K562 (cell line): ENCODE measurements around the gene PYCR2. TPM values are rescaled to one million over a fixed set of nuclear protein-coding genes. Genes with fewer than 3 reads are reported as not detected.
A peak's percentile ranks its signal among the peaks of the same experiment; 100 is the strongest.

ENCODE experiments used
- ATAC-seq: fragments of 200-7000 bp; cut with Tn5 transposase; 3 replicates; pipeline ENCODE4 v1.9.1; 2020; ENCODE audit warnings: moderate library complexity
- BruUV-seq: library from RNA; stranded (reverse); fragments of 400-500 nt; replicated peaks from 2 replicates; lab custom pipeline; 2021; lab: Mats Ljungman, UMichigan
- CTCF ChIA-PET: fragments of 300-600 bp; formaldehyde crosslinking; extraction: SDS; loops from one replicate; lab custom pipeline; 2021; ENCODE audit warnings: low intra/inter-chr PET ratio; lab: Yijun Ruan, JAX
- POLR2A ChIA-PET: fragments of 300-600, 350-650 bp; sonication (Branson Sonifier 250); formaldehyde crosslinking; extraction: SDS; loops from one replicate; lab custom pipeline; 2021; ENCODE audit warnings: antibody characterized with exemption, inconsistent platforms; lab: Yijun Ruan, JAX
- DNase-seq, 4 experiments: peaks; one replicate each; pipeline versions ENCODE4 v3.0.0 to v3.0.0-alpha.2; 2011 to 2018; ENCODE audit warnings: low spot score in 3 of 4, mixed read lengths in 3 of 4; ENCODE audit errors: extremely low read depth in 1 of 4
- FAIRE-seq: peaks from 2 replicates; lab custom pipeline; 2011; peaks lifted over from hg19 to GRCh38; lab: Jason Lieb, UNC
- H2AFZ ChIP-seq: 2 replicates; pipeline ENCODE4 v1.6.0; 2011; ENCODE audit warnings: low read depth, low read length, control low read depth, inconsistent platforms
- H3K27ac ChIP-seq: fragments of 200-600 bp; 3 replicates; pipeline ENCODE4 v1.8.0; 2011; ENCODE audit warnings: low read depth, mild to moderate bottlenecking, control low read depth, inconsistent platforms, low read length, moderate library complexity, mixed read lengths; ENCODE audit errors: extremely low read depth
- H3K27me3 ChIP-seq, 2 experiments: fragments of 300-600 bp in 1 of 2; 2 replicates in 1 of 2; 3 replicates in 1 of 2; pipeline versions ENCODE4 v1.6.0 to v1.8.0; 2011; ENCODE audit warnings: inconsistent platforms in 2 of 2, low read length in 2 of 2, mild to moderate bottlenecking in 1 of 2, mixed read lengths in 1 of 2, moderate library complexity in 1 of 2; ENCODE audit not compliant: control insufficient read depth in 2 of 2, insufficient read depth in 2 of 2
- H3K36me3 ChIP-seq: fragments of 300-600 bp; 3 replicates; pipeline ENCODE4 v1.8.0; 2011; ENCODE audit warnings: mild to moderate bottlenecking, low read length, inconsistent platforms; ENCODE audit not compliant: control insufficient read depth, insufficient read depth
- H3K4me1 ChIP-seq, 2 experiments: fragments of 200-600 bp in 1 of 2; replicated peaks in 1 of 2; 2 replicates in 1 of 2; 3 replicates in 1 of 2; pipeline versions ENCODE4 v1.5.1 to v1.8.0; 2011; ENCODE audit warnings: inconsistent platforms in 2 of 2, low read length in 2 of 2, mild to moderate bottlenecking in 1 of 2, mixed read lengths in 1 of 2, moderate library complexity in 1 of 2; ENCODE audit not compliant: control insufficient read depth in 2 of 2, insufficient read depth in 2 of 2
- H3K4me2 ChIP-seq: 2 replicates; pipeline ENCODE4 v1.6.1; 2011; ENCODE audit warnings: low read length, control low read depth, inconsistent platforms, mixed read lengths; ENCODE audit not compliant: insufficient read depth
- H3K4me3 ChIP-seq: fragments of 200-600 bp; sonication (generic), shearing (Covaris generic); 2 replicates; pipeline ENCODE4 v1.5.1; 2016; ENCODE audit warnings: control low read depth, inconsistent platforms
- H3K79me2 ChIP-seq: fragments of 200-600 bp; 3 replicates; pipeline ENCODE4 v1.8.0; 2011; ENCODE audit warnings: low read length, inconsistent platforms; ENCODE audit not compliant: control insufficient read depth, insufficient read depth
- H3K9ac ChIP-seq, 2 experiments: 2 replicates each; pipeline versions ENCODE4 v1.6.0 to v1.6.1; 2011; ENCODE audit warnings: low read depth in 2 of 2, low read length in 2 of 2, control low read depth in 1 of 2, inconsistent platforms in 1 of 2, mild to moderate bottlenecking in 1 of 2, mixed read lengths in 1 of 2; ENCODE audit not compliant: insufficient read depth in 1 of 2
- H3K9me1 ChIP-seq: one replicate; pipeline ENCODE4 v1.6.0; 2011; ENCODE audit warnings: inconsistent platforms, mild to moderate bottlenecking, low read length, moderate library complexity; ENCODE audit not compliant: control insufficient read depth, insufficient read depth
- H3K9me3 ChIP-seq: replicated peaks from 2 replicates; pipeline ENCODE4 v1.5.1; 2011; ENCODE audit warnings: low read depth, low read length, inconsistent platforms; ENCODE audit not compliant: control insufficient read depth, insufficient read depth
- H4K20me1 ChIP-seq: replicated peaks from 2 replicates; pipeline ENCODE4 v1.6.1; 2011; ENCODE audit warnings: low read length, inconsistent platforms, mixed read lengths; ENCODE audit not compliant: control insufficient read depth, insufficient read depth
- BCL6 ChIP-seq: fragments of 250-450 bp; sonication (Bioruptor Pico); IDR thresholded peaks from 2 replicates; pipeline ENCODE4 v1.4.0; 2020
- SMARCC2 ChIP-seq: fragments of 450-650 bp; IDR thresholded peaks from 2 replicates; pipeline ENCODE4 v1.6.1; 2017; ENCODE audit warnings: antibody characterized with exemption, moderate library complexity, mild to moderate bottlenecking, low read depth
- TFAP4 ChIP-seq: sonication (generic); formaldehyde crosslinking; IDR thresholded peaks from 2 replicates; pipeline ENCODE4 v1.8.0; 2022; ENCODE audit warnings: missing genetic modification reagents, mild to moderate bottlenecking, moderate library complexity, borderline replicate concordance
- ZNF121 ChIP-seq: sonication (generic); formaldehyde crosslinking; conservative IDR thresholded peaks from 2 replicates; pipeline ENCODE4 v1.8.0; 2022; ENCODE audit warnings: missing genetic modification reagents
- WGBS: fragments of 100-300 bp; shearing (Covaris generic); methylation state at CpG from one replicate; pipeline ENCODE4 v1.1.6; 2016; ENCODE audit warnings: low coverage, mixed read lengths; ENCODE audit not compliant: insufficient coverage; ENCODE audit errors: missing lambda C conversion rate; 5-methylcytosine and 5-hydroxymethylcytosine counted together
- in situ Hi-C: fragments of 300-500 bp; cut with MboI; formaldehyde crosslinking; loops from 4 replicates; pipeline ENCODE4 v1.15.0; 2018; ENCODE audit warnings: inconsistent platforms, mixed read lengths
- intact Hi-C: fragments of 100-400 bp; cut with micrococcal nuclease; formaldehyde crosslinking; loops from 2 replicates; pipeline ENCODE4 v1.14.2; 2022
- polyA plus RNA-seq, 8 experiments: library from polyadenylated mRNA; depleted of rRNA in 4 of 8; stranded (reverse) in 5 of 8; unstranded in 3 of 8; fragments of >200 nt; fragmentation: Nextera tagmentation in 2 of 8; fragmentation: Illumina TruSeq in 1 of 8; extraction: Ambion mirVana in 2 of 8; extraction: Trizol in 1 of 8; gene quantifications; 2 replicates each; pipeline versions ENCODE4 v1.2.1 to v1.2.3, GENCODE V29; 2011 to 2014; ENCODE audit warnings: inconsistent platforms in 1 of 8, missing spikeins in 1 of 8
- total RNA-seq, 7 experiments: library from RNA; depleted of rRNA in 6 of 7; stranded (reverse); fragments of >200 nt in 6 of 7; fragmentation: Illumina TruSeq in 2 of 7; extraction: Trizol in 2 of 7; gene quantifications; 2 replicates each; pipeline versions ENCODE4 v1.2.1 to v1.2.3, GENCODE V29; 2011 to 2021; ENCODE audit warnings: low replicate concordance in 1 of 7
- TF ChIP-seq, protein P1 (sequence below): sonication (generic); formaldehyde crosslinking; IDR thresholded peaks from 2 replicates; pipeline ENCODE4 v1.8.1; 2023; ENCODE audit warnings: mild to moderate bottlenecking, missing genetic modification reagents

The PYCR2 gene
- total and polyA plus RNA-seq, 9 of the 15 experiments (the other 6 are each of a cell fraction or from before 2014, with no cell fraction given): 5.5 to 219 (median 127) TPM

- H3K4me2 ChIP-seq: no peak overlapping the region
- peaks cover 6 to 24% of the 10 kb centered on the region in 2 experiments for H3K4me1 ChIP-seq
- no peak overlapping the region for H3K4me3 ChIP-seq
- no peak overlapping the region for H3K9ac ChIP-seq
- H3K27ac ChIP-seq: no peak overlapping the region
- DNase-seq: no peak
- ChIA-PET POLR2A (no interaction called here), CTCF (no interaction called here)
- intact Hi-C loops: no loop called here
- in situ Hi-C loops: no loop called here
- FAIRE-seq: no peak
- peaks cover 3% of the 10 kb centered on the region for H3K9me1 ChIP-seq
- 65% methylated on average over 6 of the region's 6 CpGs for WGBS
- no peaks in the 10 kb centered on the region for H3K9me3 ChIP-seq
- H3K36me3 ChIP-seq: no peaks in the 10 kb centered on the region
- no peaks in the 10 kb centered on the region for H3K79me2 ChIP-seq
- no TSS peak for BruUV-seq
- H4K20me1 ChIP-seq: no peaks in the 10 kb centered on the region
- TF ChIP-seq BCL6 (CRISPR knock-in tag) (no peak), ZNF121 (peak; percentile 81)
- H2AFZ ChIP-seq: no peak overlapping the region
- no peaks in the 10 kb centered on the region for H3K27me3 ChIP-seq
- ATAC-seq: no peak
Measured at GRCh38 chr1:225892307-225892706, 31.7 kb downstream of the PYCR2 start.

- intact Hi-C loops: no loop called here
- ChIA-PET POLR2A (no interaction called here), CTCF (no interaction called here)
- Histone ChIP-seq H3K9me3 (no peaks in the 10 kb centered on the region), H3K4me3 (no peak overlapping the region), H3K36me3 (no peaks in the 10 kb centered on the region), H3K9me1 (peaks cover 3% of the 10 kb centered on the region), H2AFZ (peak overlapping the region; percentile 35; the same call in 1 of the 2 replicates), H4K20me1 (no peaks in the 10 kb centered on the region), H3K27ac (no peak overlapping the region), H3K9ac (peak overlapping the region in 1 of 2 experiments; percentile 0; a peak in 1 of 4 replicates), H3K27me3 (no peaks in the 10 kb centered on the region), H3K4me2 (no peak overlapping the region), H3K79me2 (no peaks in the 10 kb centered on the region), H3K4me1 (peaks cover 0 to 27% of the 10 kb centered on the region in 2 experiments; a peak in 3 of 5 replicates)
- ATAC-seq (peak; percentile 19; the same call in 2 of the 3 replicates), DNase-seq (peak in 1 of 4 experiments; percentile 13), FAIRE-seq (no peak)
- no peak for TF ChIP-seq SMARCC2
- TF ChIP-seq, protein P1, sequence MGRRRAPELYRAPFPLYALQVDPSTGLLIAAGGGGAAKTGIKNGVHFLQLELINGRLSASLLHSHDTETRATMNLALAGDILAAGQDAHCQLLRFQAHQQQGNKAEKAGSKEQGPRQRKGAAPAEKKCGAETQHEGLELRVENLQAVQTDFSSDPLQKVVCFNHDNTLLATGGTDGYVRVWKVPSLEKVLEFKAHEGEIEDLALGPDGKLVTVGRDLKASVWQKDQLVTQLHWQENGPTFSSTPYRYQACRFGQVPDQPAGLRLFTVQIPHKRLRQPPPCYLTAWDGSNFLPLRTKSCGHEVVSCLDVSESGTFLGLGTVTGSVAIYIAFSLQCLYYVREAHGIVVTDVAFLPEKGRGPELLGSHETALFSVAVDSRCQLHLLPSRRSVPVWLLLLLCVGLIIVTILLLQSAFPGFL (CRISPR knock-in tag): 0 out of 2 replicates have a peak, but pooled peaks have one; percentile 35
- 0 out of 2 replicates have a peak, but pooled peaks have one; percentile 21 for TF ChIP-seq TFAP4
- in situ Hi-C loops: no loop called here
- 71% methylated on average over 14 of the region's 14 CpGs for WGBS
- BruUV-seq: no TSS peak
Measured at GRCh38 chr1:225891229-225891972, 32.6 kb downstream of the PYCR2 start.
